Endometrium (tissue), 2 donors: ENCODE measurements around the gene RBM23.
"Not testable (repeated sequence)": the region's sequence is repeated elsewhere in the genome, so short reads cannot be mapped to it uniquely, and the experiment has no call there.

Experiments
- FAIRE-seq: peaks from 2 replicates; lab custom pipeline; 2012; peaks lifted over from hg19 to GRCh38; lab: Jason Lieb, UNC
- donor health status: control.
- donor health status: control.

RBM23 gene

GRCh38 chr14:22915886-22916521, 2.9 kb downstream of the RBM23 start:
- no peak for FAIRE-seq

DNA sequence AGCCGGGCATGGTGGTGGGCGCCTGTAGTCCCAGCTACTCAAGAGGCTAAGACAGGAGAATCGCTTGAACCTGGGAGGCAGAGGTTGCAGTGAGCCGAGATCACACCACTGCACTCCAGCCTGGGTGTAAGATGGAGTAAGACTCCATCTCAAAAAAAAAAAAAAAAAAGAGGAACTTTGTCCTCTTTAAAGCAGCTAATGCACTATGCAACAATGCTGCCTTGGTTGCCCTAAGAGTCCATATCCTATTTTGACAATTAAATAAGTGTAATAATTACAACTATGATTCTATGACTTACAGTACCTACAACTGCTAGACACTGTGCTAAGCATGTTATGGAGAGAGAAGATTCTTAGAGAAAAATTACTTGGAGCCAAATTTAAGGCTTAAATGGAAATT, 4.1 kb downstream of the RBM23 start:
- FAIRE-seq = not testable (repeated sequence)

GRCh38 chr14:22910916-22911315, 8.0 kb downstream of the RBM23 start:
- no peak for FAIRE-seq

DNA sequence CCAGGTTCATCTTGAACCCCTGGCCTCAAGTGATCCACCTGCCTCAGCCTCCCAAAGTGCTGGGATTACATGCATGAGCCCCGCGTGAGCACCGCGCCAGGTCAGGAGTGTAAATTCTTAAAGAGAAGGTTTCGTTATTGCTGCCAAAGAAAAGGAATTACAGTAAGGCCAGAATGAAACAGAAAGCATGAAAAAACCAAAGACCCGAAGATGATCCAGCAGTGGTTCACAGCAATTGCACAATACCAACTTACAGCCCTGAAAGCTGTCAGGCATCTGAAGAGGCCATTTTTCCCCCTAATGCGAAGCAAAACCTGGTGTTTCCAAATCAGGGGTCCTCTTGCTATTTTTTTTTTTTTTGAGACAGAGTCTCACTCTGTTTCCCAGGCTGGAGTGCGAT, 10.3 kb downstream of the RBM23 start:
- no peak for FAIRE-seq

- no peak for FAIRE-seq
These were observed 11.5 kb downstream of the RBM23 start for GRCh38 chr14:22907429-22907828.

GRCh38 chr14:22906073-22906472, 12.9 kb downstream of the RBM23 start:
- no peak for FAIRE-seq

- no peak for FAIRE-seq
These were observed 13.3 kb downstream of the RBM23 start for GRCh38 chr14:22905627-22906026.

GRCh38 chr14:22903742-22904087, 15.2 kb downstream of the RBM23 start:
- no peak for FAIRE-seq

DNA sequence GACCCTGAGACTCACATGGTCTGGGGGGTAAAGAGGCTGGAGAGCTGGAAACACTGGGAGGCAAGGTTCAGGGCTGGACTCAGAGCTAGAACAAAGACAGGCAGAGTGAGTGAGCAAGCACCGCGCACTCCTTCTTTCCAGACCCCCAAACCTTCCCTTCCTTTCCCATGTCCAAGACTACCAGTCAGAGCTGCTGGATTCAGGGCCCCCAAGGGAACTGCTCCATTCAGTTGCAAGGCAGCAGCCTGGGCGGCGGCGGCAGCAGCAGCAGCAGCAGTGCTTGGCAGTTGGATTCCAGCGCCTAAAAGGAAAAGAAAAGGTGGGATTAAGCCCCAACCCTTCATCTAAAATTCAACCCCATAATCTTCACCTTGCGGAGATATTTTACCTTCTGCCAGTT, 17.1 kb downstream of the RBM23 start:
- FAIRE-seq = no peak

DNA sequence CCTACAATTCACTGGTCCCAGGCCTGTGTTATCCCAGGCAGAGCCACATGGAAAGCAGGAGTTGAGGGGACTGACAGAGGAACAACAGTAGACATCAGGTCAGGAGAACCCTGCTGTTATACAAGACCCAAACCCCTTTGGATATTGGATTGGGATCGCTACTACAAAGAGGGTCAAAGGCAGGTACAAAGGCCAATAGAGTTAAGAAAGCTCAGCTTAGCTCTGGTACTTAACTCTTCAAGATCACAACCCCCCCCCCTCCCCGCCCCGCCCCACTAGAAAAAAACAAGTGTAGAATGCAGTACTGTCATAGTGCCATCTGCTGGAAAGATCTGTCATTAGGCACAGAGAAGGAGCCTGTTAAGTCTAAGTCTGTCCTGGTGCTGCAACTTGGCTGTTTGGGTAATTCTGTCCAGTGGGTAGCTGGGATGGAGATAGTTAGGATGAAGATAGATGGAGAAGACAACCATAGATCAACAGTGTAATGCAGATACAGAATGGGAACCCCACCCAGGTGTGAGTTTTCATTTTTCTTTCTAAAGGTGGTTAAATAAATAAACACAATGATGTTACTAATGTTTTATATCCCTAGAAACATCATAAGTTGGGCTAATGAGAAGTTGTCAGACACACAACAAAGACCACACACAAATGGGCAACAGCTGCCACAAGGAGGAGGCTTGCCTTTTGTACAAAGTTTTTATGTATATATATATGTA, 18.7 kb downstream of the RBM23 start:
- no peak for FAIRE-seq

DNA sequence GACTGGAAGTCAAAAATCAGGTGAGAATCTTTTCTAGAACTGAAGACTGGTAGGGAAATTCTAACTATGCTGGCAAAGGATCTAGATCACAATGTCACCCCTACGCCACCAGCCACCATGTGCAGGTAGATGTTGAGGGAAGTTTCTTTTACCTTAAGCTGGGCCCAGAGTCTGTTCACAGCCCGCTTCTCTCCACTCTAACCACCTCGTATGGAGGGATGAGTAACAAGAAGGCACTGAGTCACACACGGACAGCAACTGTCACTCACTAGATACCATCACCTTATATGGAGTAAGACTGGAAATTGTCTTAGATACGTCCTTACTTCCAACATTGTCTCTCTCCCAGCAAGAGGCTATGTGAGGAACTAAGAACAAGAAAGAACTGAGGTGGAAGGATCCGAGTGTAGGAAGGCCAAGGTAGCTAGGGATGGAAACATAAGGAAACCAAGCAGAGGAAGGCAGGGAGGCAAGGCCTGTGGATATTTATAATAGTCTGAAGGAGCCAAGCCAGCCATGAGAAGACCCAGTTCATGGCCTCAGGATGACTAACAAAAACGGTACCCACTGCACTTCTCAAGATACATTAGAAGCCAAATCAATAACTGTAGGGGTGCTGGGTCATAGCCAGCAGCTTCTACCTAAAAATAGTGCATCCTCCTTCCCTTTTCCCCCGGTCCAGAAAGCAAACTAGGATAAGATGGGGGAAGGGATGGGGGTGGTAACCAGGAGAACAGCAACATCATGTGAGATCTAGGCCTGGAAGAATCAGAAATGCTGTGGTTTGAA, 20.5 kb downstream of the RBM23 start:
- FAIRE-seq = no peak

DNA sequence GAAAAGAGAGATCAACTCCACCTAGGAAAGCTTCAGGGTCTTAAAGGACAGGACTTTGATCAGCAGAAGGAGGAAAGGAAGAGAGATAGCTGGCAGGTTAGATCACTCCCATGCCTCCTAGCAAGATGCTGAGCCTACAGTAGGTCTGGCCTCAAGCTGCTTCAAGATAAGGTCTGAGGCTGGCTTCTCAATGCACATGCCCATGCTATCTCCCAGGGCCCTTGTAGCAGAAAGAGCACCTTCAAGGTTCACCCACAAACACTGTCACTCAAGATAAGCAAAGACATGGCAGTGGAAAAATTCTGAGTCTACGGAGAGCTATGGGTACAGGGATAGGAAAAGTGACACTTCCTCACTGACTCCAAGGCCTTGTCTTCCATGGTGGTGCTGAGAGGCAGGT, 21.6 kb downstream of the RBM23 start:
- FAIRE-seq = no peak

DNA sequence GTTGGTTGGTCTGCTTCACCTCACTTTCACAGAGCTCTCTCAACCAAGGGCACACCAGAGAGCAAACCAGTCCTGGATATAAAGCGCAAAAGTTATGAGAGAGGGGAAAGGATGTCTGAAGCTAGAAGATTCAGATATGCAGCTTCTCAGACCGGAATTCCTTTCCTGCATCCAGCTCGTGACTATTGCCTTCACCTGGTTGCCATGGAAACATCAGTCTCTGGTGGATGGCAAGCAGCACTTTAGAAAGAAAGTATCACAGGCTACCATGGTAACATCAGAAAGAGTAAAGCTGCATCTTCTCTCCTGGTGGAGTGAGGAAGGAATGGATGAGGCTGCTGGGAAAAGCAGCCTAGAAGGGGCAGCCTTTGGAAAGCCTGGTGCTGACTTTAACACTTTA, 22.2 kb downstream of the RBM23 start:
- FAIRE-seq = no peak

GRCh38 chr14:22896356-22896755, 22.6 kb downstream of the RBM23 start:
- FAIRE-seq = no peak

DNA sequence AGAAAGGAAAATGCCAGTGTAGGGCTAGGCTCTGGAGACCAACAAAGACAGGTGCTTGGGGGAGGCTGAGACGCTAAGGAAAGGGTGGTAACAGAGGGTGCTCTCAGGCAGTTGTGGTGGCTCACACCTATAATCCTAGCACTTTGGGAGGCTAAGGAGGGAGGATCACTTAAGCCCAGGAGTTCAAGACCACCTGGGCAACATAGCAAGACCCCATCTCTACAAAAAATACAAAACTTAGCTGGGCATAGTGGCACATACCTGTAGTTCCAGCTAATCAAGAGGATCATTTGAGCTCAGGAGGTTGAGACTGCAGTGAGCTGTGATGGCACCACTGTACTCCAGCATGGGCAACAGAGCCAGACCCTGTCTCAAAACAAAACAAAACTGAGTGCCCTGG, 23.5 kb downstream of the RBM23 start:
- no peak for FAIRE-seq

DNA sequence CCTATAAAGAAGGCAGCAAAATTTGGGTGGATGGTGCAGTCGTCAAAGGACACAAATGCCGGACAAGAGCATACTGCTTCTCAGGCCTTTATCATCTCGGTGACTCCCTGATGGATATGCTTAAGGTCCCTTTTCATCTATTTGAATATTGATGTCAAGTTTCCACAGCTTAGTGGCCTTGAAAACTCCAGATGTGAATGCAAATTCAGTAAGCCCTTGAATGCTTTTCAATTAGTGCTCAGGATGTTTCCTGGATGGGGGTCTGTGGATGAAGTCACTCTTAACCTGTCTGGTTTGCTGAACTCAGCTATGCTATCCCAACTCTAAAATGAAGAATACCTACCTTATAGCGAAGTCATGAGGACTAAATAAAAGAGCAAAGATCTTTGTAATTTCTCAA, 25.2 kb downstream of the RBM23 start:
- FAIRE-seq = no peak

DNA sequence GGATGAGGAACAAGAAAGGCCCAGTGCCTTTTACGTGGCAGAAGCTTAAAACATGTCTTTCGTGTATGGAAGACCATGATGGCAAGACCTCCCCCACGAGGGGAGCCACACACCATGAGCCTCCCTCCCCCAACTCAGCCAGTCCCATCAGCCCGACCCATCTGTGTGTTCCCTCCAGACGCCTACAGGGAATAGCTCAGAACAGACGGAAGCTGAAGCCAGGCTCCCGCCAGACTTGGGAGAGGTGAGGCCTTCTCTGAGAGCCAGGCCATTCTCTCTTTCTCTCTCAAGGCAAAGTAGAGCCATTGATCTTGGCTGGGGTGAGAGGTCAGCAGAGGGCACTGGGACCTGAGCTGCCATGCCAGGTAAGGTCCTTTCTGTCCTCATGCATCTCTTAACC, 26.5 kb downstream of the RBM23 start:
- FAIRE-seq = no peak

DNA sequence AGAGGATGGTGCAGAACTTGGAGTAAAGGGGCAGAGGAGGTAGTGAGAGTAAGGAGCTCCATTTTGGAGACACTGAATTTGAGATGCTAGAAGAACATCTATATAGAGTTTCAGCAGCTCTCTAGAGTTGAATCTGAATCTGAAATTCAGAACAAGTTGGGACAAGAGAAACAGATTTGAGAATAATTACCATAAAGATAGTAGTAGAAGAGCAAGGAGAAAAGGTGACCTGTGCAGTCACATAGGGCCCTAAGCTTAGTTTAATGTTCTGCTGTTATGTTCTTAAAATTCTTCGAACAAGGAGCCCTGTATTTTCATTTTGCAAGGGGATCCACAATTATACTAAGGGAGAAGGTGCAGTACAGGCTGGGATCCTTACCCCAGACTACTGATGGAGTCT, 28.5 kb downstream of the RBM23 start:
- no peak for FAIRE-seq

GRCh38 chr14:22888662-22889061, 30.3 kb downstream of the RBM23 start:
- FAIRE-seq = no peak

- FAIRE-seq = no peak
These were observed 31.0 kb downstream of the RBM23 start for GRCh38 chr14:22887990-22888378.

DNA sequence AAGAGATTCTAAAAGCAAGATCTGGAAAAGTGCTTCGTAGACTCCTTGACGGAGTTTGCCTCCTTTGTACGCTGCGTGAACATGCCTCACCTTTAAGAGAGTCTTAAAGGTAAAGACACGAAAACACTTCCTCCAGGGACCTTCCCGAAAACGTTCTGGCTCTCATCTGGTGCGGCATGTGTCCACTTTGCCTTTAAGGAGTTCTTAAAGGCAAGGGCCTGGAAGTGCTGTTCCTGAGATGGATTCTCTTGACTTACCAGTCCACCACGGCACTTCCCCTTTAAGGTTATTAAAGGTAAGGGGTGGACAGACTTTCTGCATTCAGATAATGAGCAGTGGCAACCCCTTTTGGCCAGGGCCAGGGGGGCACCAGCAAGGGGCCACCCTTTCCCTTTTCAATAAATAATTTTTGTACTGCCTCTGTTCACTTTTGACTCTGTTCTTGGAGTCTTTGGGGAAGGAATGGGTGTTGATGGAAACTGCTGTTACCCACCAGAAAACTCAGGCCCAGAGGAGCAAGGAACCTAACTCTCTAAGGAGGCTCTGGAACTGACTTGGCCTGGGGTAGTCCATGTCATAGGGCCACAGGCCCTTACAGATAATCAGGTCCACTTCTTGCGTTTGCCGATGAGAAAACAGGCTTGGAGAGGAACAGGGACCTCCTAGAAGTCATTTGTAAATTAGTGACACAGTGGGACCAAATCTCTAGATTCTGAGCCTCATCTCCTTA, 31.5 kb downstream of the RBM23 start:
- FAIRE-seq = no peak

GRCh38 chr14:22886500-22887259, 32.3 kb downstream of the RBM23 start:
- no peak for FAIRE-seq
